Measurements from ENCODE around the gene MYO5B.

GRCh38 chr18:50126471-50126870 lies 68.5 kb downstream of the MYO5B start:
- no peak for TF ChIP-seq CTCF (IDR thresholded peaks at IDR 0.05)
- no peak for TF ChIP-seq POLR2A (IDR thresholded peaks at IDR 0.05)
- no peak for TF ChIP-seq POLR2AphosphoS5 (IDR thresholded peaks at IDR 0.05; ENCODE audit: insufficient read depth in 1 of 2, low read depth in 1 of 2)
